GM13977 (cell line): ENCODE data around the gene HEPACAM.

Experiments used
- DNase-seq: peaks from one replicate; pipeline ENCODE4 v3.0.0; 2012; ENCODE audit warnings: low spot score
- CTCF ChIP-seq: IDR thresholded peaks from 2 replicates; pipeline ENCODE4 v1.5.1; 2012; ENCODE audit warnings: mild to moderate bottlenecking, control low read depth; ENCODE audit not compliant: insufficient read depth; ENCODE audit errors: extremely low read depth, missing control alignments
- in situ Hi-C: fragments of 300-500 bp; cut with MboI; formaldehyde crosslinking; loops from one replicate; pipeline ENCODE4 v1.12.0; 2022; ENCODE audit warnings: low sequenced_read_pairs, low pct_unique_long_range_greater_than_20kb, mixed read lengths, inconsistent platforms; ENCODE audit not compliant: unreplicated experiment

Gene HEPACAM

GRCh38 chr11:124953753-124954589, 18.1 kb upstream of the HEPACAM start, which contains the start of gene CCDC15:
CCDC15 (plus strand) TSS chr11:124954202; CDS start chr11:124954733, 531 bp downstream.
- peak; percentile 88 for DNase-seq
- in situ Hi-C loops, result loop anchor here (25.0 kb wide), 1 partner anchor 383 kb away; no protein-coding TSS in a partner anchor
- TF ChIP-seq CTCF, result no peak

- in situ Hi-C loops, result loop anchor here (25.0 kb wide), 1 partner anchor 386 kb away; no protein-coding TSS in a partner anchor
- DNase-seq, result no peak
- TF ChIP-seq CTCF, result no peak
Observed at GRCh38 chr11:124951341-124951740, 15.5 kb upstream of the HEPACAM start.

GRCh38 chr11:124950601-124951330, 14.9 kb upstream of the HEPACAM start:
- in situ Hi-C loops, result loop anchor here (25.0 kb wide), 1 partner anchor 387 kb away; no protein-coding TSS in a partner anchor
- no peak for DNase-seq
- no peak for TF ChIP-seq CTCF

GRCh38 chr11:124946735-124947141, 10.9 kb upstream of the HEPACAM start:
- DNase-seq, result no peak
- TF ChIP-seq CTCF, result no peak
- in situ Hi-C loops, result no loop called here

GRCh38 chr11:124945826-124946225, 10.0 kb upstream of the HEPACAM start:
- no peak for TF ChIP-seq CTCF
- no peak for DNase-seq
- in situ Hi-C loops, result no loop called here

- no peak for DNase-seq
- in situ Hi-C loops, result no loop called here
- TF ChIP-seq CTCF, result no peak
Observed at GRCh38 chr11:124944565-124944964, 8.7 kb upstream of the HEPACAM start.
